Measurements from ENCODE around the gene CEP70.

CEP70 gene

DNA sequence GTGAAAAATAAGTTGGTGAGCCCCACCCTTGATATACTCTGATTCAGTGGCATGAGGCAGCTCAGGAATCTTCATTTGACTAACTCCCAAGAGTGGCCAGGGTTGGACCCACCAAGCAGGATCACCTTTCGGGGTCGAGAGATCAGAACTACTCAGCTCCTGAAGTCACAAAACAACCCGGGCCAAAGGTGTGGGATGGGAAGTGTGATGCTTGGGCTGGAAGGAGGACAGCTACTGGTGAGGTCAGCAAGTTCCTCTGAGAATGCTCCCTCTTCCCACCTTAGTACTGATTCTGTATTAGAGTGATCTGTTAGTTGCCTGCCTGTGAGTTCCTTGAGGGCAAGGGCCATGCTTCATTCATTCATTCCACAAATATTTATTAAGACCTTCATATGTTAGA lies 144.6 kb downstream of the CEP70 start:
- no peak for DNase-seq

DNA sequence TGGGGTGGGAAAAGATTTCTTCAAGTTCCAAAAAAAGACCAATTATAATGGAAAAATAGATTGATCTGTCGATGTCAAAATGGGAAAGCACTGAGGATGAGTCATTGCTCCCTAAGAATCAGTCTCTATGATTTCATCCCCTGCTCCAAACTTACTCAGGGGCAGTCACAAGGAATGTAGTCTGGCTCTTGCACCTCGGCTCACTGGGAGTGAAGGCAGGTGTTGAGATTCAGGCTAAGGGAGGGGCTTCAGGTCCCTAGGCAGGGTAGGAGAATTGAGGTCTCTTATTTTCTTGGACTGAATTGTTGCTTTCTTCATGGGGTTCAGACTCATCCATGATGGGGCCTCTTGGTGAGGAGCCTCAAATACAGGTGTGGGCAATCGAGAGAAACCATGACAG lies 145.4 kb downstream of the CEP70 start:
- DNase-seq, result no peak

DNA sequence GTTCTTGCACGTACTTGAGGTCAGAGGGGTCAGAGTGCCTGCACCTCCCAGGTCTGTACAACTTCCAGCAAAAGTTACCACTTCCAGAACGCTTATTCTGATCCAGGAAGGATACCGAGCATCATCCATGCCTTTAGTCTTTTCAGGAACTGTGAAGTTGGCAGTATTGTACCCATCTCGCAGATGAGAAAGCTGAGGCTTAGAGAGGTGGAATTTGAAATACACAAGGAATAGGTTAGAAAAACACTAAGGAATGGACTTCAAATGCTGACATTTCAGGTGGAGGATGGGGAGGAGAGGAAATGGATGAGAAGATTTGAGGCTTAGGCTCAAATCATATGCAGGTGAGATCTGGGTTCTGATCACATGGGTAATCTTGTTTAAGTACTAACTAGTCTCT lies 148.4 kb downstream of the CEP70 start:
- no peak for DNase-seq

DNA sequence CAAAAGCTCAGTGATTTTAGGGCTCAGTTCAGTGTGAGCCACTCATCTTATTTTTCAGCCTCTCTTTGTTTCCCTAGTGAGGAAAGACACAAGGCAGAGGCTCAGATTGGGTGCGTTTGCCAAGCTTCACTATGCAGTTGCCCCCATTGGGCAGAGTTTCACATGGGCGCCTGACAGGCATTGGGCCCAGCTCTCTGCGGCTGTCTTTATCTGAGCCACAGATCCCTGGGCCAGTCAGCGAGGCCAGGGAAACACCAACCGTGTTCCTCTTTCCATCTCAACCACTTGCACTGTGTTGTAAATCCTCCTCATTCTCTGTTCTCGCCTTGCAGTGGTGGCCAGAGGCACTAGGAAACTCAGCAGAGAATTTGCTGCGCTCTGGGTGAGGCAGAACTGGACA lies 148.8 kb downstream of the CEP70 start:
- DNase-seq, result no peak

Measured in activated T-cell treated with anti-CD3 and anti-CD28 coated beads for 4 hours (primary cell).